ENCODE data around the gene NTM.

NTM gene

GRCh38 chr11:131454989-131455388, 84.6 kb downstream of the NTM start:
- Histone ChIP-seq H3K36me3 (ENCODE audit: control insufficient read depth, insufficient read depth, low read length) (no peaks in the 10 kb centered on the region), H3K4ac (ENCODE audit: low read depth, low read length) (no peak overlapping the region), H2BK120ac (ENCODE audit: low read depth, low read length) (no peak overlapping the region), H4K5ac (ENCODE audit: low read length) (no peak overlapping the region), H3K9ac (ENCODE audit: low read length) (no peak overlapping the region), H3K79me2 (ENCODE audit: control insufficient read depth, insufficient read depth, low read length) (no peaks in the 10 kb centered on the region), H3K23ac (ENCODE audit: low read length) (no peak overlapping the region), H3K27me3 (ENCODE audit: insufficient read depth, low read length, poor library complexity) (no peaks in the 10 kb centered on the region), H3K27ac (ENCODE audit: low read depth, low read length) (no peak overlapping the region), H2AK5ac (ENCODE audit: low read length) (no peak overlapping the region), H2BK15ac (replicated peaks; ENCODE audit: low read depth) (no peak overlapping the region), H3K4me3 (ENCODE audit: low read length) (no peak overlapping the region), H4K8ac (ENCODE audit: low read depth, low read length) (no peak overlapping the region), H3K4me1 (ENCODE audit: control insufficient read depth, low read depth, low read length) (peaks cover 19% of the 10 kb centered on the region), H3K79me1 (ENCODE audit: low read length) (no peaks in the 10 kb centered on the region), H3K4me2 (ENCODE audit: low read length) (no peak overlapping the region), H3K18ac (ENCODE audit: low read length) (no peak overlapping the region), H3K56ac (ENCODE audit: low read length) (no peak overlapping the region), H2BK5ac (ENCODE audit: low read length) (no peak overlapping the region)
- no peak for DNase-seq
- no CpG with 5 or more reads among the region's 9 CpGs for WGBS (ENCODE audit: extremely low coverage, insufficient coverage, low lambda C conversion rate)

DNA sequence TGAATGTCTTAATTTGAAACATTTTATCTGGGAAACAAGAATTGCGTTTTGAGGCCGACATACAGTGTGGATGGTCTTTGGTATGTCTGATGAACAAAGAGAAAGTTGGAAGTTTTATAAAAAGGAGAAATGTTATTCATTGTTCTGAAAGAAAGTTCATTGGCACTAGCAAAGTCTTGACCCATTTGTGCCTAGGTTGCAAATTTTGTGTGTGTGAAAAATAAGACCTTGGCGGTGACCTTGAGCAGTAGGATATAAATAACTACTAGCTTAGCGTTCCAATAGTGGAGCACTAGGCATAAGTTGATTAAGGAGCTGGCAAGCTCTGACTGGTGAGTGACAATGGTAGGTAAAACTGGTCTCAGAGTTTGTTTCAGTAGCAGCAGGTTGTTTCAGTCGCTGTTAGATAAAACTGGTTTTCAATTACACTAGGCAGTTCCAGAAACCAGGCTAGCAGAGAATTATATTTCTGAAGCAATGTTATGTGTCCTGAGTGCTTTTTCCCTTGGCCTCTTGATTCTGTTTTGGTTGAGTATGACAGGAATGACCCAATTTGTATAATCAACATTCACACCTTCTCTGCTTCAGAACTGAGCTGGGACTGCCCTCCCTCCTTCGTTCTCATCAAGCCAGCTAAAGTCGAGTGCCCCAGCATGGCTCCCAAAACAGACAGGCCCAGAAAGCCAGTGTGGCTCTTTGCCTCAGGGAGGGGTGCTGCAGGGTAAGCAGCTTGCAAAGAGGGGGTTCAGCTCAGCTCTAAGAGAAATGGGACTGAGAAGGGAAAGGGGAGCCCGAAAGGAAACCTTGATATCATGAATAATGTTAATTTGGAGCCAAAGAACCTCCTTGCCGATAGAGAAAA, 85.7 kb downstream of the NTM start:
- no peak overlapping the region for H2BK5ac ChIP-seq (ENCODE audit: low read length)
- DNase-seq, result no peak
- H3K36me3 ChIP-seq (ENCODE audit: control insufficient read depth, insufficient read depth, low read length), result no peaks in the 10 kb centered on the region
- H3K27ac ChIP-seq (ENCODE audit: low read depth, low read length), result no peak overlapping the region
- peaks cover 19% of the 10 kb centered on the region for H3K4me1 ChIP-seq (ENCODE audit: control insufficient read depth, low read depth, low read length)
- no peak overlapping the region for H3K56ac ChIP-seq (ENCODE audit: low read length)
- H4K8ac ChIP-seq (ENCODE audit: low read depth, low read length), result no peak overlapping the region
- no peak overlapping the region for H2BK15ac ChIP-seq (replicated peaks; ENCODE audit: low read depth)
- WGBS (ENCODE audit: extremely low coverage, insufficient coverage, low lambda C conversion rate), result no CpG with 5 or more reads among the region's 9 CpGs
- no peak overlapping the region for H2AK5ac ChIP-seq (ENCODE audit: low read length)
- no peaks in the 10 kb centered on the region for H3K79me2 ChIP-seq (ENCODE audit: control insufficient read depth, insufficient read depth, low read length)
- no peak overlapping the region for H3K9ac ChIP-seq (ENCODE audit: low read length)
- H3K23ac ChIP-seq (ENCODE audit: low read length), result no peak overlapping the region
- no peak overlapping the region for H3K4me3 ChIP-seq (ENCODE audit: low read length)
- no peak overlapping the region for H2BK120ac ChIP-seq (ENCODE audit: low read depth, low read length)
- no peak overlapping the region for H3K4ac ChIP-seq (ENCODE audit: low read depth, low read length)
- H3K27me3 ChIP-seq (ENCODE audit: insufficient read depth, low read length, poor library complexity), result no peaks in the 10 kb centered on the region
- peak overlapping the region; percentile 28 for H3K18ac ChIP-seq (ENCODE audit: low read length)
- H3K79me1 ChIP-seq (ENCODE audit: low read length), result no peaks in the 10 kb centered on the region
- H3K4me2 ChIP-seq (ENCODE audit: low read length), result no peak overlapping the region
- no peak overlapping the region for H4K5ac ChIP-seq (ENCODE audit: low read length)

DNA sequence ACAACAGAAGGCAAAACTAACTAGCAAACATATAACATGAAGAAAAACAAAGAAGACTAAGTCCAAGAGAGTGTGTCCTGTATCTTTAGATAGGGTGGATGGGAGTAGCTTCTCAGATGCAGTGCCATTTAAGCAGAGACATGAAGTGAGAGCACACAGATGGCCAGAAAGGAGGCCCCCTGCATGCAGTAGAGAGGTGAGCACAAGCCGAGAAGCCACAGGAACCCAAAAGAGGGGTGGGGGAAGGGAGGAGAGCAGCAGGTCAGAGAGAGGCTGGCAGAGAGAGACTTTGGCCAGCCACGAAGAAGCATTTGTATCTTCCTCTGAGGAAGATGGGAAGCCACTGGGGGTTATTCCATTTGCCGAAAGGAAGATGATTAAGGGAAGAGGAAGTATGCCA, 86.7 kb downstream of the NTM start:
- no CpG with 5 or more reads among the region's 3 CpGs for WGBS (ENCODE audit: extremely low coverage, insufficient coverage, low lambda C conversion rate)
- H3K56ac ChIP-seq (ENCODE audit: low read length), result peak overlapping the region; percentile 63

GRCh38 chr11:131458421-131458820, 88.0 kb downstream of the NTM start:
- H4K8ac ChIP-seq (ENCODE audit: low read depth, low read length), result no peak overlapping the region
- no peak overlapping the region for H3K9ac ChIP-seq (ENCODE audit: low read length)
- H3K79me2 ChIP-seq (ENCODE audit: control insufficient read depth, insufficient read depth, low read length), result no peaks in the 10 kb centered on the region
- H3K18ac ChIP-seq (ENCODE audit: low read length), result peak overlapping the region; percentile 42
- H3K23ac ChIP-seq (ENCODE audit: low read length), result no peak overlapping the region
- H2BK5ac ChIP-seq (ENCODE audit: low read length), result peak overlapping the region; percentile 36
- H3K4me1 ChIP-seq (ENCODE audit: control insufficient read depth, low read depth, low read length), result peaks cover 21% of the 10 kb centered on the region
- H3K56ac ChIP-seq (ENCODE audit: low read length), result peak overlapping the region; percentile 25
- H3K4me2 ChIP-seq (ENCODE audit: low read length), result no peak overlapping the region
- no peak overlapping the region for H3K4me3 ChIP-seq (ENCODE audit: low read length)
- H3K27me3 ChIP-seq (ENCODE audit: insufficient read depth, low read length, poor library complexity), result no peaks in the 10 kb centered on the region
- H3K36me3 ChIP-seq (ENCODE audit: control insufficient read depth, insufficient read depth, low read length), result no peaks in the 10 kb centered on the region
- no peak overlapping the region for H3K27ac ChIP-seq (ENCODE audit: low read depth, low read length)
- no peak overlapping the region for H3K4ac ChIP-seq (ENCODE audit: low read depth, low read length)
- H2BK120ac ChIP-seq (ENCODE audit: low read depth, low read length), result no peak overlapping the region
- DNase-seq, result peak; percentile 69
- no peaks in the 10 kb centered on the region for H3K79me1 ChIP-seq (ENCODE audit: low read length)
- no peak overlapping the region for H2BK15ac ChIP-seq (replicated peaks; ENCODE audit: low read depth)
- no CpG with 5 or more reads among the region's 3 CpGs for WGBS (ENCODE audit: extremely low coverage, insufficient coverage, low lambda C conversion rate)
- H4K5ac ChIP-seq (ENCODE audit: low read length), result no peak overlapping the region
- no peak overlapping the region for H2AK5ac ChIP-seq (ENCODE audit: low read length)

More for the DNA sequence above, 86.7 kb downstream of the NTM start:
- Histone ChIP-seq H4K8ac (ENCODE audit: low read depth, low read length) (no peak overlapping the region), H3K79me1 (ENCODE audit: low read length) (no peaks in the 10 kb centered on the region), H3K4me2 (ENCODE audit: low read length) (no peak overlapping the region), H3K27ac (ENCODE audit: low read depth, low read length) (no peak overlapping the region), H3K36me3 (ENCODE audit: control insufficient read depth, insufficient read depth, low read length) (no peaks in the 10 kb centered on the region), H3K4me3 (ENCODE audit: low read length) (no peak overlapping the region), H3K18ac (ENCODE audit: low read length) (no peak overlapping the region), H2BK15ac (replicated peaks; ENCODE audit: low read depth) (no peak overlapping the region), H3K23ac (ENCODE audit: low read length) (no peak overlapping the region), H2AK5ac (ENCODE audit: low read length) (peak overlapping the region; percentile 58), H3K79me2 (ENCODE audit: control insufficient read depth, insufficient read depth, low read length) (no peaks in the 10 kb centered on the region), H4K5ac (ENCODE audit: low read length) (no peak overlapping the region), H3K4me1 (ENCODE audit: control insufficient read depth, low read depth, low read length) (peaks cover 19% of the 10 kb centered on the region), H2BK5ac (ENCODE audit: low read length) (peak overlapping the region; percentile 76), H2BK120ac (ENCODE audit: low read depth, low read length) (no peak overlapping the region), H3K27me3 (ENCODE audit: insufficient read depth, low read length, poor library complexity) (no peaks in the 10 kb centered on the region), H3K4ac (ENCODE audit: low read depth, low read length) (no peak overlapping the region), H3K9ac (ENCODE audit: low read length) (no peak overlapping the region)
- no peak for DNase-seq

DNA sequence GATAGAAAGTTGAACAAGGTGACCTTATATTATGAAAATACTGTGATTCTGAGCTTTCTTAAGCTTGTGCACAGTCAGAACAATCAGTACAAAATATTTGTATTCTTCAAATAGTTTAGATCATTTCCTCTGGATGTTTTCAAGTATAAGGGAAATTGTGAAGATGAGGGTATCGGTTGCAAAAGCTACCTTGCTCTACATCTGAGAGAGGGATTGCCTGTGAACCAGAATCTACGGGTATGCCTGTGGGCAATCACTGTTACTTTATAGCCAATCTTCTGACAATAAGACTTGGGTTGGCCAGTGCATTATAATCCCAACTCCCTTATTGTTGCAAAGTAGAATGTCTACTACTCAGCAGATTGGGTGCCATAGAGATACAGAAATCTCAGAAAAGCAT, 90.5 kb downstream of the NTM start:
- Histone ChIP-seq H3K4ac (ENCODE audit: low read depth, low read length) (no peak overlapping the region), H3K4me3 (ENCODE audit: low read length) (no peak overlapping the region), H2BK5ac (ENCODE audit: low read length) (no peak overlapping the region), H4K8ac (ENCODE audit: low read depth, low read length) (no peak overlapping the region), H3K27me3 (ENCODE audit: insufficient read depth, low read length, poor library complexity) (no peaks in the 10 kb centered on the region), H3K18ac (ENCODE audit: low read length) (no peak overlapping the region), H4K5ac (ENCODE audit: low read length) (no peak overlapping the region), H3K79me1 (ENCODE audit: low read length) (no peaks in the 10 kb centered on the region), H2BK15ac (replicated peaks; ENCODE audit: low read depth) (no peak overlapping the region), H3K23ac (ENCODE audit: low read length) (no peak overlapping the region), H3K79me2 (ENCODE audit: control insufficient read depth, insufficient read depth, low read length) (no peaks in the 10 kb centered on the region), H3K36me3 (ENCODE audit: control insufficient read depth, insufficient read depth, low read length) (no peaks in the 10 kb centered on the region), H3K4me1 (ENCODE audit: control insufficient read depth, low read depth, low read length) (peaks cover 35% of the 10 kb centered on the region), H2BK120ac (ENCODE audit: low read depth, low read length) (no peak overlapping the region), H3K56ac (ENCODE audit: low read length) (no peak overlapping the region), H3K9ac (ENCODE audit: low read length) (no peak overlapping the region), H3K4me2 (ENCODE audit: low read length) (no peak overlapping the region), H2AK5ac (ENCODE audit: low read length) (no peak overlapping the region), H3K27ac (ENCODE audit: low read depth, low read length) (no peak overlapping the region)
- no CpG with 5 or more reads among the region's 2 CpGs for WGBS (ENCODE audit: extremely low coverage, insufficient coverage, low lambda C conversion rate)
- DNase-seq, result no peak

GRCh38 chr11:131462622-131463021, 92.2 kb downstream of the NTM start:
- H3K36me3 ChIP-seq (ENCODE audit: control insufficient read depth, insufficient read depth, low read length), result no peaks in the 10 kb centered on the region
- H2AK5ac ChIP-seq (ENCODE audit: low read length), result no peak overlapping the region
- no peak overlapping the region for H2BK120ac ChIP-seq (ENCODE audit: low read depth, low read length)
- H2BK5ac ChIP-seq (ENCODE audit: low read length), result peak overlapping the region; percentile 3
- DNase-seq, result no peak
- H3K4ac ChIP-seq (ENCODE audit: low read depth, low read length), result peak overlapping the region; percentile 18
- H3K18ac ChIP-seq (ENCODE audit: low read length), result peak overlapping the region; percentile 32
- H4K8ac ChIP-seq (ENCODE audit: low read depth, low read length), result no peak overlapping the region
- H2BK15ac ChIP-seq (replicated peaks; ENCODE audit: low read depth), result no peak overlapping the region
- no peak overlapping the region for H3K4me2 ChIP-seq (ENCODE audit: low read length)
- H4K5ac ChIP-seq (ENCODE audit: low read length), result no peak overlapping the region
- no peak overlapping the region for H3K23ac ChIP-seq (ENCODE audit: low read length)
- H3K79me2 ChIP-seq (ENCODE audit: control insufficient read depth, insufficient read depth, low read length), result no peaks in the 10 kb centered on the region
- peaks cover 27% of the 10 kb centered on the region for H3K4me1 ChIP-seq (ENCODE audit: control insufficient read depth, low read depth, low read length)
- no peak overlapping the region for H3K4me3 ChIP-seq (ENCODE audit: low read length)
- no peak overlapping the region for H3K9ac ChIP-seq (ENCODE audit: low read length)
- H3K56ac ChIP-seq (ENCODE audit: low read length), result no peak overlapping the region
- no peaks in the 10 kb centered on the region for H3K27me3 ChIP-seq (ENCODE audit: insufficient read depth, low read length, poor library complexity)
- no peaks in the 10 kb centered on the region for H3K79me1 ChIP-seq (ENCODE audit: low read length)
- no peak overlapping the region for H3K27ac ChIP-seq (ENCODE audit: low read depth, low read length)
- WGBS (ENCODE audit: extremely low coverage, insufficient coverage, low lambda C conversion rate), result no CpG with 5 or more reads among the region's 1 CpG

Data from mesendoderm (in vitro differentiated cells).